Nephron (organoid): Measurements from ENCODE around the gene ENTHD1.

ENCODE experiments used
- H3K27ac Mint-ChIP-seq, 3 experiments: 2 replicates each; pipeline ENCODE4 v1.8.0; 2020; ENCODE audit warnings: mixed read lengths in 3 of 3, mild to moderate bottlenecking in 2 of 3, moderate library complexity in 1 of 3
- H3K27me3 Mint-ChIP-seq: 2 replicates; pipeline ENCODE4 v1.8.0; 2021; ENCODE audit warnings: low read depth, mild to moderate bottlenecking, moderate library complexity, mixed read lengths
- H3K36me3 Mint-ChIP-seq: 2 replicates; pipeline ENCODE4 v1.8.0; 2020; ENCODE audit warnings: low read depth, mixed read lengths
- H3K4me1 Mint-ChIP-seq: 2 replicates; pipeline ENCODE4 v1.8.0; 2020; ENCODE audit warnings: mixed read lengths
- H3K4me3 Mint-ChIP-seq, 3 experiments: 2 replicates each; pipeline ENCODE4 v1.8.0; 2020; ENCODE audit warnings: mild to moderate bottlenecking in 3 of 3, mixed read lengths in 3 of 3, moderate library complexity in 2 of 3
- H3K9me3 Mint-ChIP-seq: 2 replicates; pipeline ENCODE4 v1.8.0; 2020; ENCODE audit warnings: mixed read lengths
- CTCF ChIP-seq, 3 experiments: fragments of 200-600 bp; sonication (generic); IDR thresholded peaks; one replicate each; pipeline ENCODE4 v1.5.0; 2021; ENCODE audit warnings: antibody characterized with exemption in 3 of 3; ENCODE audit not compliant: unreplicated experiment in 3 of 3

Gene ENTHD1

DNA sequence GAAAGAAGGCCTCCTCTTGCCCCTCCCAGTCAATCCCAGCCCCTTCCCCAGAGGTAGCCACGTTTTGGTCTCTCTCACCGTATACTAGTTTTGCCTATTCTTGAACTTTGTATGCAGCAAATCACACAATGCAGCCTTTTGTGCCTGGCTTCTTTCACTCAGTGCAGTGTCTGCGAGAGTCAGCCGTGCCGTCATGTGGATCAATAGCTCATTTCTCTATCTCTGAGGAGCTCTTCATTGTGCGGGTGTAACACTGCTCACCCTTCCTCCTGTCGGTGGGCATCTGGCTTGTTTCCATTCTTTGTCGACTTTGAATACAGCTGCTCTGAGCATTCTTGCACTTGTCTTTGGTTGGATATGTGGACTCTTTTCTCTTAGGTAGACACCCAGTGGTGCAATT lies 176.5 kb downstream of the ENTHD1 start:
- Mint-ChIP-seq H3K27ac (peak overlapping the region in 1 of 3 experiments; percentile 57), H3K36me3 (no peaks in the 10 kb centered on the region), H3K4me3 (no peak overlapping the region), H3K4me1 (peaks cover 28% of the 10 kb centered on the region), H3K9me3 (no peaks in the 10 kb centered on the region), H3K27me3 (peaks cover 50% of the 10 kb centered on the region)
- TF ChIP-seq CTCF (IDR thresholded peaks at IDR 0.05; ENCODE audit: unreplicated experiment in 3 of 3) = no peak

GRCh38 chr22:39716534-39716933 lies 177.0 kb downstream of the ENTHD1 start:
- Mint-ChIP-seq H3K4me3 (no peak overlapping the region), H3K4me1 (peaks cover 28% of the 10 kb centered on the region), H3K27me3 (peaks cover 55% of the 10 kb centered on the region), H3K36me3 (no peaks in the 10 kb centered on the region), H3K9me3 (no peaks in the 10 kb centered on the region), H3K27ac (no peak overlapping the region)
- TF ChIP-seq CTCF (IDR thresholded peaks at IDR 0.05; ENCODE audit: unreplicated experiment in 3 of 3) = no peak

- TF ChIP-seq CTCF (IDR thresholded peaks at IDR 0.05; ENCODE audit: unreplicated experiment in 3 of 3) = no peak
- peaks cover 58% of the 10 kb centered on the region for H3K27me3 Mint-ChIP-seq
Measured at GRCh38 chr22:39715778-39716495, 177.6 kb downstream of the ENTHD1 start.

GRCh38 chr22:39714321-39714720 lies 179.2 kb downstream of the ENTHD1 start:
- Mint-ChIP-seq H3K36me3 (no peaks in the 10 kb centered on the region), H3K4me3 (no peak overlapping the region), H3K27me3 (peaks cover 62% of the 10 kb centered on the region), H3K4me1 (peaks cover 32% of the 10 kb centered on the region), H3K9me3 (no peaks in the 10 kb centered on the region), H3K27ac (no peak overlapping the region)
- no peak for TF ChIP-seq CTCF (IDR thresholded peaks at IDR 0.05; ENCODE audit: unreplicated experiment in 3 of 3)

More at GRCh38 chr22:39715778-39716495, 177.6 kb downstream of the ENTHD1 start:
- peaks cover 26% of the 10 kb centered on the region for H3K4me1 Mint-ChIP-seq
- no peak overlapping the region for H3K4me3 Mint-ChIP-seq
- H3K27ac Mint-ChIP-seq = no peak overlapping the region
- H3K9me3 Mint-ChIP-seq = no peaks in the 10 kb centered on the region
- H3K36me3 Mint-ChIP-seq = no peaks in the 10 kb centered on the region

DNA sequence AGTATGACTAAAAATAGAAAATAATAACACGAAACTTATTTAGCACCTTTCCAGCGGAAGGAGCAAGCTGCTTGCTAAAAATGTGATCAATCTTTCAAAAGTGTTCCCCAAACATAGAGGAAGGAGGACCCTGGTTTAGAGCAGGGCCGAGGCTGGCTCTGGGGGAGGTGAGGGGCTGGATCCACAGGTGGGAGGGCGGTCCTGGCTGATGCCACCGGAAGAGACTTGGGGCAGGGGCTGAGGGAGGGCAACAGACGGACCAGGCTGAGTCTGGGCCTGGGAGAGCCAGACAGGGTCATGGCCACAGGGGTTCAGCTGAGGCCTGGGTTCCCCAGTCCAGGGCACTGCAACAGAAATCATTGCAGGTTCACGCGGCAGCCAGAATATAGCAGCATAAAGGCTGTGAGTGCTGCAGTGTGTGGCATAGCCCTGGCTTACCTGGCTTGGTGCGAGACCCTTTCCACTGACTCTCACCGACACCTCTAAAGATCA lies 179.7 kb downstream of the ENTHD1 start:
- no peaks in the 10 kb centered on the region for H3K36me3 Mint-ChIP-seq
- peaks cover 34% of the 10 kb centered on the region for H3K4me1 Mint-ChIP-seq
- H3K27ac Mint-ChIP-seq = no peak overlapping the region
- no peak overlapping the region for H3K4me3 Mint-ChIP-seq
- no peak for TF ChIP-seq CTCF (IDR thresholded peaks at IDR 0.05; ENCODE audit: unreplicated experiment in 3 of 3)
- H3K27me3 Mint-ChIP-seq = peaks cover 65% of the 10 kb centered on the region
- H3K9me3 Mint-ChIP-seq = no peaks in the 10 kb centered on the region
